Superior temporal gyrus (tissue), 1 donor: ENCODE measurements around the gene NOTCH4.
"Not testable (repeated sequence)": the region's sequence is repeated elsewhere in the genome, so short reads cannot be mapped to it uniquely, and the experiment has no call there.

ENCODE experiments used
- DNase-seq: peaks from one replicate; pipeline ENCODE4 v3.0.0-alpha.2; 2016; ENCODE audit errors: extremely low spot score

Gene NOTCH4

DNA sequence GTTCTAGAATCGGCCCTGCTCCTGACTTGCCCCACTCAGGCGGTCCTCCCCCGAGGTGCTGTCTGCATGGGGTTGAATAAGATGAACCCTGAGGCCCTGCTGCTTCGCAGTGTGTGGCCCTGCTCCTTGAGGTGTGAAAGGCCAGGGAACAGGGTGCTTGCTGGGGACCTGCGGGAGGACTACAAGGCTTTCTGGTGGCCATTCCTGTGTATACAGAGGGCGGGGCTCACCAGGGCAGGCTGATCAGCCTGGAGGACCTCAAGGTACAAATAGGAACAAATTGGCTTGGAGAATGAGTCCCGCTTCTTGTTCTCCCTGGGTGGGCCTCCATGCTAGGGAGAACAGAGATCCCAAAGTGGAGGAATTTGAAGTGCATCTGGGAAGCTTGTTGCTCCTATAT is 5.7 kb downstream of the NOTCH4 start:
- DNase-seq, result no peak

DNA sequence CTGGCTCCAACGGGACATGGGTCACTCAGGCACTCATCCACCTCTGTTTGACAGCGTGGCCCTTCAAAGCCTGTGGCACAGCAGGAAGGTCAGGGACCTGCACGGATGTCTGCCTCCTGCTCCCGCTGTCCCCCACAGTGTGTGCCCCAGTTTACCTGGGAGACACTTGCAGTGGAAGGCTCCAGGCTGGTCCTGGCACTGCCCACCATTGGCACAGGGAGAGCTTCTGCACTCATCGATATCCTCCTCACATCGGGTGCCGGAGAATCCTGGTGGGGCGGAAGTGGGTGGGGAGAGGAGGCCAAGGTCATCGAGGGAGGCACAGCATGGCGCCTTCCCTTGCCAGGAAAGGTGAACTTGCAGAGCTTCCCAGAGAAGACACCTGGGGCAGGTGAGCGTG is 6.9 kb downstream of the NOTCH4 start:
- no peak for DNase-seq

DNA sequence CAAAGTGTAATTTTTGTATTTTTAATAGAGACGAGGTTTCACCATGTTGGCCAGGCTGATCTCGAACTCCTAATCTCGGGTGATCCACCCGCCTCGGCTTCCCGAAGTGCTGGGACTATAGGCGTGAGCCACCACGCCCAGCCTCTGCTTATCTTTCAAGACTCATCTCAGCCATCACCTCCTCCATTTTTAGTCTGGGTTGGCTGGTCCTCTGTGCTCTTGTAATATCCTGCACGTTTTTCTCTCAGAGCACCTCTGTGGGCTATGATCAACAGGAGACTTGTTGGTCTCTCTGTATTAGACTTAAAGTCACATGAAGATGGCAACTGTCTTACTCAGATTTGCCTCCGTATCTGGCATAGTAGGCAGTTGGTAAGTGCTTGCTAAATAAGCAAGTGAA is 7.6 kb downstream of the NOTCH4 start:
- no peak for DNase-seq

DNA sequence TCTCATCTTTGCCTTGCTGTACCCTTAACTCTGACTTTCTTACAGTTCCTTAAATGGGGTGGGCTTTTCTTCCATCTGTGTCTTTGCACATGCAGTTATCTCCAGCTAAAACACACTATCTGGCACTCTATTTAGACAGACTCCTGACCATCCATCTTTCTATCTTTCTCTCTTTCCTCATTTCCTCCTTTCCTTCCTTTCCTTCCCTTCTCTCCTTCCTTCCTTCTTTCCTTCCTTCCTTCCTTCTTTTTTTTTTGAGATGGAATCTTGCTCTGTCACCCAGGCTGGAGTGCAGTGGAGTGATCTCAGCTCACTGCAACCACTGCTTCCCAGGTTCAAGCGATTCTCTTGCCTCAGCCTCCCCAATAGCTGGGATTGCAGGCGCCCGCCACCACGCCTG is 8.2 kb downstream of the NOTCH4 start:
- no peak for DNase-seq

DNA sequence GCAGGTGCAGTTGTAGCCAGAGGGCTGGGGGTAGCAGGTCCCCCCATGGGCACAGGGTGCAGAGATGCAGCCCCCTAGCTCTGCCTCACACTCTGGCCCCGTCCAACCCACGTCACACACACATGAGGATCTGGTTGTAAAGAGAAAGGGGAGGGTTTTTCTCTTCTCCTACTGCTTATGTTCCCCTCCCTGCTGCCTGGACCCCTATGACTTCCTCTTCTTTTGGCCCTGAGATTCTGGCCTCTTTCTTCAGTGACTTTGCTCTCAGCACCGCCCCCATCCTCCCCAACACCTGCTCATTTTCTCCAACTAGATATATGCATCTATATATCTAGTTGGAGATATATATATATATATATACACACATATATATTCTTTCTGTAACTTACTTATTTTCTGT is 9.7 kb downstream of the NOTCH4 start:
- DNase-seq, result no peak

DNA sequence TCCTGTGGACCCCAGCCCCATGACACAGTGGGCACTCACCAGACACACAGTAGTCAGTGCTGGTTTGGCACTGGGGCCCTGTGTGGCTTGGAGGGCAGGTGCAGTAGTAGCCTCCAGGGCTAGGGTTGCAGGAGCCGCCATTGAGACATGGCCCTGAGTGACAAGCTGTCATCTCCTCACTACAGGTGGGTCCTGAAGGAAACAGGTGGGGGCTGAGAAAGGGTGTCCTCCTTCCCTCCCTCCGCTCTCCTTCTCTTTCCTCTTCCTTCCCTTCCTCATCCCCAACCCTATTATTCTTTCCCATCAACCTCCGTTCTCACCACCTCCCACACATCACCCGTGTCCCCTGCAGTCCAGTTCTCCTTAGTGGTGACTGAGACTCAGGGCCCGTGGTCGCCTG is 10.2 kb downstream of the NOTCH4 start:
- DNase-seq, result no peak

DNA sequence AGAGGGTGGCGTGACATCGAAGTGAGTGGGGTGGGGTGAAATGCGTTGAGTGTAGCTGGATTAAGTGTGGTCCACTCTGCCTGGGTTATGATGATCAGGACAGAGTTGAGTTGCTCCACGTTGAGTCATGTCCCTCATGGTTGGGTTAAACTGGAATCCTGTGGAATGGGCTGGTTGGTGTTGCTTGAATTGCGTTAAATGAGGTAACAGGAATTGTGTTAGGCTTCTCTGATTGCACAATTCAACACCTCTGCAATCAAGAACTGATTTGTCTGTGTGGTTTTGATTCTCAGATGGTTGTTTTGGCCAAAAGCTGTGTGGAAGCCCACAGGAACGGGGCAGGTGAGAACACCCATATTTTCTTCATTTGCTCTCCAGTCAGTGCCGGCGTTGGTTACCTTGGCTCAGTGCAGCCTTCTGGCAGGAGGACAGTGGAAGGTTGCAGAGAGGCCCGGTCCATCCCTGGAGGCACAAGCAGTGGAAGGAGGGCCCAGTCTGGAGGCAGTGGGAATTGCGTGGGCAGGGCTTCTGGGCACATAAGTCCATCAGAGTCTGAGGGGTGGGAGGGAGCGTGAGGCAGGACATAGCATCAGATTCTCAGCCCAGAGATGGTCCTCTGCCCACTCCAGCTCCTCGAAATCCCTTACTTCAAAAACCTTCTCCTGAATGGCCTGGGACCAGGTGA is 11.6 kb downstream of the NOTCH4 start:
- DNase-seq, result no peak

DNA sequence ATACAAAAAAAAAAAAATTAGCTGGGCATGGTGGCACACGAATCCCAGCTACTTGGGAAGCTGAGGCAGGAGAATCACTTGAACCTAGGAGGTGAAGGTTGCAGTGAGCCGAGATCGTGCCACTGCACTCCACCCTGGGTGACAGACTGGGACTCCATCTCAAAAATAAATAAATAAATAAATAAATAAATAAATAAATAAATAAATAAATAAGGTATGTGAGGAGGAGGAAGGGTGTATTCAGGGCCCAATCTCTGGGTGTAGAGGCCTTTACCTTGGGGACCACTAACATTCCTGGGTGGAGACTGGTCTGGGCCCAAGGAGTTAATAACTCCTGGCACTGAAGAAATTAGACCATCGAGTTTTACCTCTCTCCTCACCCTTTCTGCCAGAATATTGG is 12.4 kb downstream of the NOTCH4 start:
- not testable (repeated sequence) for DNase-seq

DNA sequence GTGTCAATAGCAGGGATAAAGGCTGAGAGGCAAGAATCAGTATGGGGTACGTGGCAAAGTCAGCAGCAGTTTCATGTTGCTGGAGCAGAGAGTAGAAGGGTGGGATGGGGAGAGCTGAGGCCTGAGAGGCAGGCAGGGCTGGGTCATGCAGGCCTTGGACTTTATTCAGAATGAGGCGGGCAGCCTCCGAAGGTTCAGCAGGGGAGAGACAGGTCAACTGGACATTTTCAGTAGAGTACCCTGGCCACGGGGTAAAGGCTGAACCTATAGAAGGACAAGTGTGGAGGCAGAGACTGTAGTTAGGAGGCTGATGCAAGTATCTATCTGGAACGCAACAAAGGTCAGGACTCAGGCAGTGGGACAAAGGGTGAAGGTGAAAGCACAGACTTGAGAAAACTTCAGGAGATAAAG is 13.7 kb downstream of the NOTCH4 start:
- no peak for DNase-seq

DNA sequence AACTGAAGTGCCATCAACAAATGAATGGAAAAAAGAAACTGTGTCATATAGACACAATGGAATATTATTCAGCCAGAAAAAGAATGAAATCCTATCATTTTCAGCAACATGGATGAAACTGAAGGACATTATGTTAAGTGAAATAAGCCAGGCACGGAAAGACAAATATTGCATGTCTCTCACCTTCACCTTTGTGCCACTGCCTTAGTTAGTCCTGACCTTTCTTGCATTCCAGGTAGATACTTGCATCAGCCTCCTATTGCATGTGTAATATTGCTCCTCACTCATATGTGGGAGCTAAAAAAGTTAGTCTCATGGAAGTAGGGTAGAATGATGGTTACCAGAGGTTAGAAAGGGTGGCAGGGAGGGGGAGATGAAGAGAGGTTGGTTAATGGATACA is 14.9 kb downstream of the NOTCH4 start:
- DNase-seq, result no peak

DNA sequence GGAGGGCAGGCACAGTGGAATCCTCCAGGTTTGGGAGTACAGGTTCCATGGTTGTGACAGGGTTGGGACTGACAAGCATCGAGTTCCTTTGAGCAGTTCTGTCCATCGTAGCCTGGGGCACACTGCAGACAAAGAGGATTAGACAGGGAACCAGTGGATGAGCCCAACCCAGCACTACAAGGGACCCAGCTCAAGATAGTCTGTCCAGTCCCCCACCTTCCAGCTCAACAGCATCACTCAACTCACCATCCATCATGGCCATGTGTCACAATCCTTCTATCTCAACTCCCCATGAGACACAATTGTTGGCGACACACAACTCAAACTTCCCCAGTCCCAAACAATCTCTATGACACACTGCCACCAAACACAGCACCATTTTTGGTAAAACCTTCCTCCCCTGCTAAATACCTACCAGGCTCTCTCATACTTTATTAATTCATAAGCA is 19.6 kb downstream of the NOTCH4 start:
- no peak for DNase-seq

DNA sequence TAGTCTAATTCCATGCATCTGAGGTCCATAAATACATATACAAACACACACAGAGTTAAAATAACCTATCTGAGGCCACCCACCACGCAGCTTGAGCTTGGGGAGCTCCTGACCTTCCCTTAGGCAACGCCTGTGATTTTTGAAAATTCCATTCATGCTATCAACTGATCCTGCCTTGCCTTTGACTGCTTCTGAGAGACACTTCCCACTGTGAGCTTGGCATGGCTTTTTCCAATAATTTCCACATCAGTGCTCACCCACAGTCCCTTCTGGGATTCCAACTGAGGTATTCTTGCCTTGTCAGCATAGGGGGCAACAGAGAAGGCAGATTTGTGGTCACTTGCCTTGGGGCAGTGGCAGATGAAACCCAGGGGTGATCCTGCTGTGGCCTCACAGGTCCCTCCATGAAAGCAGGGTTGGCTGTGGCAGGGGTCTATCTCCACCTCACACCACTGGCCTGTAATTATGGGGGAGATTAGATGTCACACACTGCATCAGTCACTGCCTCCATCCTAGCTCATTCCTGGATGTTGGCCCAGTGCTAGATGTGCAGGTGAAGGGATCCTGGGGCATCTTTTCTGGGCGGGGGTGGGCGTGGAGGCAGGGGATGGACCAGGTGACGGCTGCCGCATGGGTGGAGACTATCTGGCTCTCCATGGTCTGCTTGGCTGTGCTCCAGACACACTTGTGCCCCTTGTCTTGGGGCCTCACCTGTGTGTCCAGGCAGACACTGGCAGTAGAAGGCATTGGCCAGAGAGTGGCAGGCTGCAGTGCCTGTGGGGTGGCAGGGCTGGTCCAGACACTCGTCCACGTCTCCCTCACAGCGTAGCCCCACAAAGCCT is 20.2 kb downstream of the NOTCH4 start:
- DNase-seq, result no peak

DNA sequence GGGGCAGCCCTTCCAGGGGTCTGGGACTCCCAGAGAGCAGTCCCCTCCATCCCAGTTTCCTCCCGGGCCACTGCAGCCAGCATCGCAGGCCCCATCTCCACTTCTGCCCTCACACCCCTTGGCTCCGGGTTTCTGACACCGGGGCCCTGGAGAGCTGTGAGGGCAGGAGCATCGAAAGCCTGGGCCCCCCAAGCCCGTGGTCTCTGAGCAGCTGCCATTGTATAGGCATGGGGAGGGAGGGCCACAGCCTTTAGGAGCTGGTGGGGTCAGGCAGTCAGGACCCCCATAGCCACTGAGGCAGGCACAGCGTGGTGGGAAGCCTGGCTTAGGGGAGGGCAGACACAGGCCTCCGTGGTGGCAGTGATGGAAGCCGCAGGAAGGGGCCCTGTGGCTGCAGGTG is 21.7 kb downstream of the NOTCH4 start:
- DNase-seq, result no peak

DNA sequence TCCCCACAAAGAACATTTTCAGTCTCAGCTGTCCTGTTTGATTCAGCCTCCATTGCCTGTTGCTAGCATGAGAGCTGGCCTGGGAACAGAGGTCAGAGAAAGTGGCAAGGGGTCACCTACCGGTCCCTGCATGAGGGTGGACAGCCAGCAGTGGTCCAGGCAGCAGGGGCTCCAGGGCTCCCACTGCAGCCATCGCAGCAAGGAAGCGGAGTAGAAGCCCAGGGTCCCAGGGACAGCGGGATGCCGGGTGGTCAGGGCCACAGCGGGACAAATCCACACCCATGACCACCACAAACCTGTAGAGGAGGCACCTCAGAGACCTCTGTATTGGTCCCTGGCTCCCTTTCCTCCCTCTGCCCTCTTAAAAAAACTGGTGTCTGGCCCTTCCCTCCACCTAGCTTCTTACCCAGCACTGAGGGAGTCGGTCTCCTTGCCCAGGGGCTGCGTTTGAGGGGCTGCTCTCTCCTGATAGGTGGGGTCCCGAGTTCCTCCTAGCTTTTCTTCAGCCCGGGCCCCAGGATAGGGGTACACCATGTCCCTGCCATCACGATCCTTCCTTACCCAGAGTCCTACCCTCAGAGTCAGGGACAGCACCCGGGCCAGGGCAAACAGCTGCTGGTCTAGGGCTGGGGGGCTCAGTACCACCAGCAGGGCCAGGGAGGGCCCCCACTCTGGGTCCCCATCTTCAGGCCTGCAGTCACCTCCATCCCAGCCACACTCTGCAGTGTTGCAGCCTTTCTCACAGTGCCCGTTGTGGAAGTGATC is 23.0 kb downstream of the NOTCH4 start:
- DNase-seq, result no peak

DNA sequence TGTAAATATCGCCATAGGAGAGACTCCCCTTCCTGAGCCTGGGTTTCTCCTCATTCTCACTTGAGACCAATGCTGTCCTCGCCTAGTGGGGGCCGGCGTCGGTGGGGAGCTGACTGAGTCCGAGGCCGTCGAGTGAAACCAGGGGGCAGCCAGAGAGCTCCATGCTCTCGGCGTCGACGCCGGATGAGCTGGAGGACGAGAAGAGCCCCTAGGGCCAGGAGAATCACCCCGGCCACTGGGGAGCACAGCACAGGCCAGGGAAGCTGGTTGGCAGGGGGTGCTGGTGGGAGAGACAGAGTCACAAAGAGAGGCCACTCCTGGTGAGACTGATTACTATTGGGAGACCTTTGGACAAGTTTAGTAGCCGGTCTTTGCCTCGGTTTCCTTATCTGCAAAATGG is 25.0 kb downstream of the NOTCH4 start:
- DNase-seq, result no peak

DNA sequence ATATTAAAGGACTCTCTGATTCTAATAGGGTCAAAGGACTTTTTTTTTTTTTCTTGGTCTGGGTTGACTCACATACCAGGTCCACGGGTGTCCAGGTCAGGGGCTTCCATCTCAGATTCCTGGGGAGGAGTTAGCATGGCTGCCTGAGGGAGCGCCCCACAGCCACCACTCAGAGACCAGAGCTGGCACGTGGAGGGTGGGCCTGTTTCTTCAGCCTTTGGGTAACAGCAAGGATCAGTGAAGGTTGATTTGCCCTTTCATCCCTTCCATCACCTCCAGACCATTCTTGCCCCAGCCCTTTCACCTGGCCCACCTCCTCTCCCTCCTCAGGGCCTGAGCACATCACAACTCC is 25.5 kb downstream of the NOTCH4 start:
- DNase-seq, result no peak

DNA sequence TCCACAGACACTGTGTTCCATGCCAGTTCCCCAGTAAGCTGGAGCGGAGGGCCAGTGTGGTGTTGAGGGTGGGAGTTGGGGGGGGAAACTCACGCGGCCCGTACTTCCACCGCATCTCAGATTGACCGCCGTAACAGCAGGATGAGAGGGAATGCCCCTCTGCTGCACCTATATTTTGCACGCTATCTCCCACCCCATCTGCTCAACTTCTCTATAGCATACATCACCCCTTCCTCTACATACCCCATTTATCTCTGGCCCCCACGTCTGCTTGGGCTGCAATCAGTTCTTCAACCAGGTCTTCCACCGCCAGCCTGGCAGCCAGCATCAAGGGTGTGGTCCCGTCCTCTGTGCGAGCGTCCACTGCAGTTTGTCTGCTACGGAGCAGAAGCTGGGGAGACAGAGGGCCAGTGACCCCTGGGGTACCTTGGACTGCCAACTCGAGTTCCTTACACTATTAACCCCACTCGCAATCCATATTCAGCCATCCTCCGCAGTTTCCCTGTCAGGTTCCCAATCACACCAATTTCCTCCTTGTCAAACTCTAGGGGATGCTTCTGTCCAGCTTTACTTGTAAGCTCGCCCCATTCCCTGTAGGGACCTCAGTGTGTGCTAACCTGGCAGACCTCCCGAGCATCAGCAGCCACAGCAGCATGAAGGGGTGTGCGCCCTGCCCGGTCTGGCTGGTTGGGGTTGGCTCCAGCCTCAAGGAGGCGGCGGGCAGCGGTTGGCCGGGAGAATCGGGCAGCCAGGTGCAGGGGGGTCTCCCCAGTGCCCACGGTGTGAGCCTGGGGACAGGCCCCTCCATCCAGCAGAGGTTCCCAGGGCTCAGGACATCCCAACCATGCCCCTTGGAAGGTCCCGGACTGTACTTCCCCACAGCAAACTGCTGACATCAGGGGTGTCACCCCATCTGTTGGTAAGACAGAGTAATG is 26.9 kb downstream of the NOTCH4 start:
- DNase-seq, result peak; percentile 48

DNA sequence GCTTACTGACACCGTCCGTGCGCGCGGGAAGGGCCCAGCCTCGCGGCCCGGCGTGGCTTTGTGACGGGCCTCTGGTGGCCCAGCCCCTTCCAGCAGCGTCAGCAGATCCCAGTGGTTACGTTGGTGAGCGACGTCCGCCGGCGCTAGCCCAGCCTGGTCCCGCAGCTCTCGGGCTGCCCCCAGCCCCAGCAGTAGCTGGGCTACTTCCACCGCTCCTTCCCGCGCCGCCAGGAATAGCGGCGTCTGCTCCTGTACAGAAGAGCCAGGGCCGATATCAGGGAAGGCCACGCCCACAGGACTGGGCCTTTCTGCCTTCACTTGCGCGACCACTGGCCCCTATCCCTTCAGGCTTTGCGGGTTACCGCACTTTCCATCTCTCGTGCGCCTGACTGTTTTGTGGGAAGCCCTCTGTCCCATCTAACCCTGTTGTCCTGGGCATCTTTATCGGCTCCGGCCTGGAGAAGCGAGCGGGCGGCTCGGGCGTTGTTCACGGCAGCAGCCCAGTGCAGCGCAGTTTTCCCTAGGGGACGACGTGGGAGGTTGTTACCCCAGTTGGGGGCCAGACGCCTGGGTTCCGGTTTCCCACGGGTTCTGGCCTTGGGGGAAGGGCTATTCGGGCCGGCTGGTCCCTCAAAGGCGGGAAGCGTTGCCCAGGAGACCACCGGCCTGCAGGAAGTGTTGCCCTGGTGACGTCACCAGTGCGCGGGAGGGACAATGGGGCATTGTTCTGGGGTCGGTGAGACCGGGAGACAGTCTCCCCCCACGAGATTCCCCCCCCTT is 27.8 kb downstream of the NOTCH4 start:
- DNase-seq, result peak; percentile 95

DNA sequence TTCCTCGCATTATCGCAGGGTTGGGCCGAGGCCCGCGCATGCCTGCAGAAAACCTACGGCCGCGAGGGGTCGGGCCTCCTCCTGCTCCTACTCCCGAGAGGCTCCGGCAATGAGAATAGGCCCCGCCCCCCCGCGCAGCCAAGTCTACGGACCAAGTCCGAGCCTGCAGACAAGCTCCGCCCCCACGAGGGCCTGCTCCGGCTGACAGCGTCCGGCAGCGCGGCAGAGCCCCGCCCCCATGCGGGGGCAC is 28.3 kb downstream of the NOTCH4 start:
- peak; percentile 98 for DNase-seq

DNA sequence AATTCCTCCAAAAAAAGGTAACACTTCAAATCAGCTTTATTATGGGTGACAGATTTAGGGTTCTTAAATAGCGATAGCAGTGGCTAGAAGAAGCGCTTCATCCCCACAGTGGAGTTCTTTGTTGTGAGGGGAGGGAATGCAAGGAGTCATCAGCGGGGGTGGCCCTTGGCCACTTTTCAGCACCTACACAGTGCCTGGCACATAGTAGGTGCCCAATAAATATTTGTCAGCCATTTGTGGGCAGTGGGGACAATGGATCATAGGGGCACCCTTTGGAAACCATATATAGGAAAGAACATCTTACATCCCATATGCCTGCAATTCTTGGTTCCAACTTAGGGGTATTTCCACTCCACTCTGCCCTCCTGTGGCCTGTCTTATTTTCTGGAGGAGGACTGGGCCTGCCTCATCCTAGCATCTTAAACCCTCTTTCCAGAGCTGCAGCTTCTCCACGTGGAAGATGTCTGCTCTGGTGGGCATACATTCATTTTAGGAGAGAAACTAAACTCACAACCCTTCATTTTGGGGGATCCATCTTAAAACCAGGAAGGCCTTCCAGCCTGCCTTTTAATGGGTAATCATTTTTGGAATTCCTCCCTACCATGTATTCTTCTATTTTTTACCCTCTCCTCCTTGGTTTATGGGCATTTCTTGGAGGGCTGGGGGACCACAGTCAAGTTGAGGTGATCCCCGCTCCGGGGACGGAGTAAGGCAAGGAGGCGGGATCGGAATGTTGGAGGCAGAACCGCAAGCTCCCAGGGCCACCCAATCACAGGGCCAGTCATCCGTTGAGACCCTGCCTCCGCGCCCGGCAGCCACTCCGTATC is 28.8 kb downstream of the NOTCH4 start:
- no peak for DNase-seq
